ENCODE results near the gene SNX21. TPM values are rescaled to one million over a fixed set of nuclear protein-coding genes. Genes with fewer than 3 reads are reported as not detected.

Gene SNX21
- total RNA-seq, 2 experiments from 2014 or later, result 0.36 to 0.89 TPM

DNA sequence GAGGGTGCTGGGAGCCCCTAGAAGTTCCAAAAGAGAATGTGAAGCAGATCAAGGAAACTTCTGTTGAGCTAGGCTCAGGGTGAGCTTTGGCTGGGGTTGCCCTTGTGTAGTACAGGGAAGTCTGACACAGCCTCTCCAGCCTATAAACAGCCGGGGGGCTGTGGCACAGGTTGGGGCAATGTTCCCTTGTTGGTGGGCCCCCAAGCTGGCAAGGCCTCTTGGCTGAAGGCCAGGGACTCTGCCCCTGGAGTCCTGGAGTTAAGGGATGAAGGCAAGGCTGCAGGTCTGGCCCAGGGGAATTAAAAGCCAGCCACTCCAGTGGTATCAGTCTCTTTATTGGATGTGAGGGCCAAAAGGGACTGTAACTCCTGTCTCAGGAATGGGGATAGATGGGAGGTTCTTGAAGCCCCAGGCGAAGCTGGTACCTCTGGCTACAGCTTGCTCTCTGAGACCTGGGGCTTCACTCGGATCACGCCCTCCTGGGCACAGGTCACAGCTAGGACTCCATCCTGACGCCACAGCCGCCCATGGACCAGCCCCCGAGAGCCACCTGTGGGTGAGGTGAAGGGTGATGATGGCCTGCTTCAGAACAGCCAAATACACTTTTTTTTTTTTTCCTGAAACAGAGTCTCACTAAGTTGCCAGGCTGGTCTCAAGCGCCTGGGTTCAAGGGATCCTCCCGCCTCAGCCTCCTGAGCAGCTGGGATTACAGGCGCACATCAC, 8.0 kb downstream of the SNX21 start:
- H3K36me3 ChIP-seq (ENCODE audit: insufficient read depth, low read length), result peaks cover 48% of the 10 kb centered on the region
- Mint-ChIP-seq H3K9me3 (no peaks in the 10 kb centered on the region), H3K36me3 (ENCODE audit: low read depth) (peaks cover 43% of the 10 kb centered on the region), H3K4me1 (ENCODE audit: low read depth) (no peaks in the 10 kb centered on the region), H3K4me3 (no peak overlapping the region), H3K27me3 (no peaks in the 10 kb centered on the region), H3K27ac (no peak overlapping the region)
- no peak overlapping the region for H3K4me3 ChIP-seq (ENCODE audit: low read length)
- no peak for ATAC-seq (ENCODE audit: poor library complexity)
- intact Hi-C loops (cut with DNase I, micrococcal nuclease), result no loop called here
- H3K9me3 ChIP-seq (ENCODE audit: control insufficient read depth in 1 of 2, insufficient read depth in 1 of 2, low read length in 2 of 2), result no peaks in the 10 kb centered on the region
- ChIA-PET POLR2A (interaction anchor here (1.2 to 1.3 kb wide), 2 partner anchors 15 to 93 kb away, joined by 3 read pairs; partner anchors contain the start of gene PCIF1), CTCF (interaction anchor here (1.3 kb wide), 1 partner anchor 42 kb away, joined by 3 read pairs; no protein-coding TSS in a partner anchor)
- H3K4me1 ChIP-seq (ENCODE audit: insufficient read depth, low read length), result no peaks in the 10 kb centered on the region
- TF ChIP-seq, protein P1, sequence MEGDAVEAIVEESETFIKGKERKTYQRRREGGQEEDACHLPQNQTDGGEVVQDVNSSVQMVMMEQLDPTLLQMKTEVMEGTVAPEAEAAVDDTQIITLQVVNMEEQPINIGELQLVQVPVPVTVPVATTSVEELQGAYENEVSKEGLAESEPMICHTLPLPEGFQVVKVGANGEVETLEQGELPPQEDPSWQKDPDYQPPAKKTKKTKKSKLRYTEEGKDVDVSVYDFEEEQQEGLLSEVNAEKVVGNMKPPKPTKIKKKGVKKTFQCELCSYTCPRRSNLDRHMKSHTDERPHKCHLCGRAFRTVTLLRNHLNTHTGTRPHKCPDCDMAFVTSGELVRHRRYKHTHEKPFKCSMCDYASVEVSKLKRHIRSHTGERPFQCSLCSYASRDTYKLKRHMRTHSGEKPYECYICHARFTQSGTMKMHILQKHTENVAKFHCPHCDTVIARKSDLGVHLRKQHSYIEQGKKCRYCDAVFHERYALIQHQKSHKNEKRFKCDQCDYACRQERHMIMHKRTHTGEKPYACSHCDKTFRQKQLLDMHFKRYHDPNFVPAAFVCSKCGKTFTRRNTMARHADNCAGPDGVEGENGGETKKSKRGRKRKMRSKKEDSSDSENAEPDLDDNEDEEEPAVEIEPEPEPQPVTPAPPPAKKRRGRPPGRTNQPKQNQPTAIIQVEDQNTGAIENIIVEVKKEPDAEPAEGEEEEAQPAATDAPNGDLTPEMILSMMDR (IDR thresholded peaks at IDR 0.05), result no peak
- no peaks in the 10 kb centered on the region for H3K27me3 ChIP-seq (ENCODE audit: control insufficient read depth in 1 of 2, insufficient read depth in 2 of 2, low read length in 2 of 2)
- DNase-seq, result no peak
- no peak overlapping the region for H3K27ac ChIP-seq (ENCODE audit: low read depth in 1 of 2, low read length in 2 of 2)

DNA sequence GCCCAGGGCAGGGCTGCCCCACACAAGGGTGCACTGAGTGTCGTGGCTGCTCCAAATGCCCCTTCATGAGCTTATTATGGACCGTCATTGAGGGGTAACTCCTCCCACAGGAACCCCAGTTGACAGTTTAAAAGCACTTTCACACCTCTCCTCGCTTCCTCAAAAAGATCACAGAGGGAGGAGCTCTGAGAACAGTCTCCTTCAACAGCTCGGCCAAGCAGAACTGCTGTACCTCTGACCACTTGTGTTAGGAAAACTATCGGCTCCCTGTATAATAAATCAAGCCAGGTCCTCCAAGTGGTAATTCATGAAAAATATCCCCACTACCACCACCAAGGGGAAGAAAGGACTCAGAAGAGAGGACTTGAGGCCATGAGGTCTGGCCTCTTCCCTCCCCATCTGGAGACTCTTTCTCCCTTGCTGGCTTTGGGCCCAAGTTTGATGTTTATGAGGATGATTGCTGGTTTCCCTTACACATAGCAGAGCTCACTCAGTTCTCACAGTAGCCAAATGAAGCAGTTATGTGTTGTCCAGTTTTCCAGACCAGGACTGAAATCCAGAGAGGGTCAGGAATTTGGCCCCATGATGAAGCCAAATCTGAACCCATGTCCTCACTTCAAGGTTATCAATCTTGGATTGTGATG, 8.7 kb downstream of the SNX21 start:
- Mint-ChIP-seq H3K4me1 (ENCODE audit: low read depth) (no peaks in the 10 kb centered on the region), H3K27ac (no peak overlapping the region), H3K4me3 (no peak overlapping the region), H3K36me3 (ENCODE audit: low read depth) (peaks cover 49% of the 10 kb centered on the region), H3K9me3 (no peaks in the 10 kb centered on the region), H3K27me3 (no peaks in the 10 kb centered on the region)
- Histone ChIP-seq H3K27ac (ENCODE audit: low read depth in 1 of 2, low read length in 2 of 2) (no peak overlapping the region), H3K4me3 (ENCODE audit: low read length) (no peak overlapping the region), H3K4me1 (ENCODE audit: insufficient read depth, low read length) (no peaks in the 10 kb centered on the region), H3K36me3 (ENCODE audit: insufficient read depth, low read length) (peaks cover 51% of the 10 kb centered on the region), H3K9me3 (ENCODE audit: control insufficient read depth in 1 of 2, insufficient read depth in 1 of 2, low read length in 2 of 2) (no peaks in the 10 kb centered on the region), H3K27me3 (ENCODE audit: control insufficient read depth in 1 of 2, insufficient read depth in 2 of 2, low read length in 2 of 2) (no peaks in the 10 kb centered on the region)
- ATAC-seq (ENCODE audit: poor library complexity) (no peak), DNase-seq (peak in 1 of 14 experiments; percentile 6)
- TF ChIP-seq, protein P1 (IDR thresholded peaks at IDR 0.05), result no peak
- intact Hi-C loops (cut with DNase I, micrococcal nuclease), result no loop called here
- ChIA-PET CTCF (interaction anchor here (0.6 to 1.3 kb wide), 2 partner anchors 43 to 1156 kb away, joined by 3 read pairs; no protein-coding TSS in a partner anchor), POLR2A (interaction anchor here (1.2 kb wide), 1 partner anchor 92 kb away, joined by 3 read pairs; the partner anchor contains the start of gene PCIF1)

DNA sequence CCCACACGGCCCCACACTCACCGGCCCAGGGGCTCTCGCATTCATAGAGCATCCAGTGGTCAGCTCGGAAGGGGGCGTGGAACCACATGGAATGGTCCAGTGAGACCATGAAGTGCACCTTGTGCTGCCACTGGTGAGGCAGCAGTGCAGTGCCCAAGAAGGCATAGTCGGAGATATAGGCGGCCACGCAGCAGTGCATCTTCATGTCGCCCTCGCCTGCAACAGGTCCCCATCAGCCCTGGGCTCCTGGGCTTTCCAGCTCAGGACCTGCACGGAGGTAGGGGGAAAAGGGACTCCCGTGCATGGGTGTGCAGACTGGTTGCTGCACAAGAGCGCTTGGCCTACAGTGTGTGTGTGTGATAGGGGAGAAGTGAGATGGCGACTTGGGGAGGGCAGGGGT, 9.9 kb downstream of the SNX21 start:
- H3K9me3 ChIP-seq (ENCODE audit: control insufficient read depth in 1 of 2, insufficient read depth in 1 of 2, low read length in 2 of 2), result no peaks in the 10 kb centered on the region
- Mint-ChIP-seq H3K36me3 (ENCODE audit: low read depth) (peaks cover 61% of the 10 kb centered on the region), H3K27ac (no peak overlapping the region), H3K9me3 (no peaks in the 10 kb centered on the region), H3K4me3 (no peak overlapping the region), H3K27me3 (no peaks in the 10 kb centered on the region), H3K4me1 (ENCODE audit: low read depth) (no peaks in the 10 kb centered on the region)
- POLR2A ChIA-PET, result no interaction called here
- H3K4me3 ChIP-seq (ENCODE audit: low read length), result no peak overlapping the region
- H3K36me3 ChIP-seq (ENCODE audit: insufficient read depth, low read length), result peaks cover 60% of the 10 kb centered on the region
- no peak overlapping the region for H3K27ac ChIP-seq (ENCODE audit: low read depth in 1 of 2, low read length in 2 of 2)
- no peaks in the 10 kb centered on the region for H3K27me3 ChIP-seq (ENCODE audit: control insufficient read depth in 1 of 2, insufficient read depth in 2 of 2, low read length in 2 of 2)
- H3K4me1 ChIP-seq (ENCODE audit: insufficient read depth, low read length), result no peaks in the 10 kb centered on the region
- intact Hi-C loops (cut with DNase I, micrococcal nuclease), result no loop called here
- CTCF ChIA-PET, result no interaction called here
- DNase-seq (no peak), ATAC-seq (ENCODE audit: poor library complexity) (no peak)
- TF ChIP-seq, protein P1 (IDR thresholded peaks at IDR 0.05), result no peak
